ENCODE measurements around the gene POLDIP2. TPM values are rescaled to one million over a fixed set of nuclear protein-coding genes. Genes with fewer than 3 reads are reported as not detected.

POLDIP2 gene
- total RNA-seq, 4 donors from 2014 or later: 66.8 to 102 (median 90.9) TPM

GRCh38 chr17:28306954-28307401 lies 50.3 kb downstream of the POLDIP2 start:
- DNase-seq: no peak

GRCh38 chr17:28298449-28298848 lies 58.9 kb downstream of the POLDIP2 start:
- no peaks in the 10 kb centered on the region for H3K36me3 ChIP-seq
- H3K27ac ChIP-seq: no peak overlapping the region
- DNase-seq: no peak
- no peaks in the 10 kb centered on the region for H3K9me3 ChIP-seq
- no peak overlapping the region for H3K4me3 ChIP-seq
- WGBS, 2 donors: 76 to 82% methylated on average over 3 of the region's 3 CpGs
- intact Hi-C loops (cut with DNase I): no loop called here
- peaks cover 0 to 11% (median 0%) of the 10 kb centered on the region in 4 donors for H3K27me3 ChIP-seq
- no peak for TF ChIP-seq POLR2A (IDR thresholded peaks at IDR 0.05)
- TF ChIP-seq, protein P1, sequence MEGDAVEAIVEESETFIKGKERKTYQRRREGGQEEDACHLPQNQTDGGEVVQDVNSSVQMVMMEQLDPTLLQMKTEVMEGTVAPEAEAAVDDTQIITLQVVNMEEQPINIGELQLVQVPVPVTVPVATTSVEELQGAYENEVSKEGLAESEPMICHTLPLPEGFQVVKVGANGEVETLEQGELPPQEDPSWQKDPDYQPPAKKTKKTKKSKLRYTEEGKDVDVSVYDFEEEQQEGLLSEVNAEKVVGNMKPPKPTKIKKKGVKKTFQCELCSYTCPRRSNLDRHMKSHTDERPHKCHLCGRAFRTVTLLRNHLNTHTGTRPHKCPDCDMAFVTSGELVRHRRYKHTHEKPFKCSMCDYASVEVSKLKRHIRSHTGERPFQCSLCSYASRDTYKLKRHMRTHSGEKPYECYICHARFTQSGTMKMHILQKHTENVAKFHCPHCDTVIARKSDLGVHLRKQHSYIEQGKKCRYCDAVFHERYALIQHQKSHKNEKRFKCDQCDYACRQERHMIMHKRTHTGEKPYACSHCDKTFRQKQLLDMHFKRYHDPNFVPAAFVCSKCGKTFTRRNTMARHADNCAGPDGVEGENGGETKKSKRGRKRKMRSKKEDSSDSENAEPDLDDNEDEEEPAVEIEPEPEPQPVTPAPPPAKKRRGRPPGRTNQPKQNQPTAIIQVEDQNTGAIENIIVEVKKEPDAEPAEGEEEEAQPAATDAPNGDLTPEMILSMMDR (IDR thresholded peaks at IDR 0.05): no peak
- no peaks in the 10 kb centered on the region for H3K4me1 ChIP-seq

More at GRCh38 chr17:28306954-28307401, 50.3 kb downstream of the POLDIP2 start:
- WGBS, 2 donors: 80 to 90% methylated on average over 2 of the region's 38 CpGs
- Histone ChIP-seq H3K27me3 (peaks cover 0 to 27% (median 0%) of the 10 kb centered on the region in 4 donors), H3K36me3 (no peaks in the 10 kb centered on the region), H3K9me3 (no peaks in the 10 kb centered on the region), H3K4me1 (no peaks in the 10 kb centered on the region), H3K27ac (no peak overlapping the region), H3K4me3 (no peak overlapping the region)
- intact Hi-C loops (cut with DNase I): no loop called here
- TF ChIP-seq POLR2A (IDR thresholded peaks at IDR 0.05): no peak

Other genes with a start within 250 kb of the POLDIP2 start
- gene TMEM97, start 38.3 kb downstream of the POLDIP2 start, total RNA-seq: 10 to 100 TPM in 3 of 4 donors, 1 to 10 TPM in 1; 6.8 to 16.4 (median 13.0) TPM
- gene IFT20, start 22.1 kb downstream of the POLDIP2 start, total RNA-seq: 10 to 100 TPM in 3 of 4 donors, 1 to 10 TPM in 1; 8.5 to 31.5 (median 17.1) TPM
- gene TNFAIP1, start 21.8 kb downstream of the POLDIP2 start, total RNA-seq: 10 to 100 TPM; 24.6 to 38.5 (median 30.4) TPM
- not detected for gene SEBOX, start 7.7 kb upstream of the POLDIP2 start, total RNA-seq
- under 1 TPM in 1 of 4 donors, not detected in 3; 0.19 TPM for gene VTN, start 12.8 kb upstream of the POLDIP2 start, total RNA-seq
- gene SARM1, start 14.2 kb upstream of the POLDIP2 start, total RNA-seq: 1 to 10 TPM; 1.1 to 7.2 (median 2.5) TPM
- 1 to 10 TPM in 2 of 4 donors, under 1 TPM in 2; 0.83 to 4.0 (median 1.6) TPM for gene SLC46A1, start 48.7 kb upstream of the POLDIP2 start, total RNA-seq
- gene SLC13A2, start 116.1 kb upstream of the POLDIP2 start, total RNA-seq: not detected
- gene FOXN1, start 148.8 kb upstream of the POLDIP2 start, total RNA-seq: 10 to 100 TPM; 10.5 to 17.0 (median 14.8) TPM
- 10 to 100 TPM; 17.4 to 25.3 (median 21.1) TPM for gene UNC119, start 195.1 kb upstream of the POLDIP2 start, total RNA-seq
- gene PIGS, start 214.0 kb upstream of the POLDIP2 start, total RNA-seq: 10 to 100 TPM; 31.7 to 66.7 (median 42.5) TPM
- 10 to 100 TPM; 27.0 to 57.0 (median 44.3) TPM for gene ALDOC, start 219.4 kb upstream of the POLDIP2 start, total RNA-seq
- 10 to 100 TPM; 10.0 to 28.3 (median 16.2) TPM for gene SPAG5, start 241.5 kb upstream of the POLDIP2 start, total RNA-seq